Panc1 (cell line): ENCODE measurements around the gene SNRK. TPM values are rescaled to one million over a fixed set of nuclear protein-coding genes. Genes with fewer than 3 reads are reported as not detected.

ENCODE experiments used
- ATAC-seq: fragments of 200-7000 bp; cut with Tn5 transposase; 2 replicates; pipeline ENCODE4 v1.9.1; 2020; ENCODE audit warnings: mild to moderate bottlenecking, moderate library complexity
- BruUV-seq: library from RNA; stranded (reverse); fragments of 400-500 nt; replicated peaks from 2 replicates; lab custom pipeline; 2021; lab: Mats Ljungman, UMichigan
- CTCF ChIA-PET: fragments of 300-600 bp; sonication (Branson Sonifier 250); formaldehyde crosslinking; loops from one replicate; lab custom pipeline; 2022; ENCODE audit warnings: antibody characterized with exemption; lab: Charles Lee
- POLR2A ChIA-PET: fragments of 300-600 bp; sonication (Branson Sonifier 250); formaldehyde crosslinking; loops from one replicate; lab custom pipeline; 2022; ENCODE audit warnings: antibody characterized with exemption; lab: Charles Lee
- DNase-seq: peaks from one replicate; pipeline ENCODE4 v3.0.0-alpha.2; 2010; ENCODE audit warnings: low read depth, low spot score
- H3K27ac ChIP-seq: 2 replicates; pipeline ENCODE4 v1.5.1; 2011; ENCODE audit warnings: mild to moderate bottlenecking, low read length, inconsistent platforms
- H3K27me3 ChIP-seq: fragments of 200-500 bp; sonication (Bioruptor generic); 2 replicates; pipeline ENCODE4 v1.6.0; 2014; ENCODE audit warnings: low read length, inconsistent platforms; ENCODE audit not compliant: control insufficient read depth, insufficient read depth
- H3K36me3 ChIP-seq: fragments of 200-500 bp; sonication (Bioruptor generic); 2 replicates; pipeline ENCODE4 v1.5.1; 2014; ENCODE audit warnings: inconsistent platforms, mild to moderate bottlenecking, low read length, moderate library complexity; ENCODE audit not compliant: control insufficient read depth, insufficient read depth
- H3K4me1 ChIP-seq: 2 replicates; pipeline ENCODE4 v1.5.1; 2011; ENCODE audit warnings: inconsistent platforms, mild to moderate bottlenecking, low read length, moderate library complexity; ENCODE audit not compliant: control insufficient read depth, insufficient read depth
- H3K4me3 ChIP-seq, 2 experiments: 2 replicates each; pipeline ENCODE4 v1.5.1; 2011 to 2012; ENCODE audit warnings: low read depth in 2 of 2, low read length in 2 of 2, mild to moderate bottlenecking in 2 of 2, inconsistent platforms in 1 of 2, moderate library complexity in 1 of 2
- H3K9me3 ChIP-seq: fragments of 200-500 bp; sonication (Bioruptor generic); 2 replicates; pipeline ENCODE4 v1.5.1; 2014; ENCODE audit warnings: low read depth, mild to moderate bottlenecking, inconsistent platforms, low read length, moderate library complexity; ENCODE audit not compliant: control insufficient read depth, insufficient read depth
- POLR2AphosphoS5 ChIP-seq: IDR thresholded peaks from 2 replicates; pipeline ENCODE4 v1.6.1; 2012; ENCODE audit warnings: mild to moderate bottlenecking, low read depth, low read length, moderate library complexity
- REST ChIP-seq, 2 experiments: IDR thresholded peaks; 2 replicates each; pipeline ENCODE4 v1.6.1; 2011 to 2012; ENCODE audit warnings: low read depth in 2 of 2, control low read depth in 1 of 2, low read length in 1 of 2, mild to moderate bottlenecking in 1 of 2, moderate library complexity in 1 of 2; ENCODE audit not compliant: insufficient read depth in 1 of 2
- SIN3A ChIP-seq: IDR thresholded peaks from 2 replicates; pipeline ENCODE4 v1.6.1; 2012; ENCODE audit warnings: low read depth, mild to moderate bottlenecking, low read length, moderate library complexity, borderline replicate concordance; ENCODE audit not compliant: insufficient read depth
- TCF7L2 ChIP-seq: IDR thresholded peaks from 2 replicates; pipeline ENCODE4 v1.6.1; 2011; ENCODE audit warnings: mild to moderate bottlenecking, low read depth, low read length, inconsistent platforms
- in situ Hi-C: cut with HindIII; loops from 2 replicates; pipeline ENCODE4 v1.10.0; 2016; ENCODE audit warnings: low sequenced_read_pairs, low pct_unique_long_range_greater_than_20kb
- intact Hi-C: fragments of 100-400 bp; cut with micrococcal nuclease; formaldehyde crosslinking; loops from one replicate; pipeline ENCODE4 v1.10.0; 2022; ENCODE audit not compliant: unreplicated experiment
- total RNA-seq: library from RNA; stranded (reverse); gene quantifications from one replicate; pipeline ENCODE4 v1.2.1, GENCODE V29; 2021; ENCODE audit not compliant: unreplicated experiment
- TF ChIP-seq, protein P1 (sequence below): fragments of 450-650 bp; IDR thresholded peaks from 2 replicates; pipeline ENCODE4 v1.5.1; 2017; ENCODE audit warnings: mild to moderate bottlenecking

Gene SNRK
- total RNA-seq, 1 experiment from 2014 or later: 11.0 TPM

DNA sequence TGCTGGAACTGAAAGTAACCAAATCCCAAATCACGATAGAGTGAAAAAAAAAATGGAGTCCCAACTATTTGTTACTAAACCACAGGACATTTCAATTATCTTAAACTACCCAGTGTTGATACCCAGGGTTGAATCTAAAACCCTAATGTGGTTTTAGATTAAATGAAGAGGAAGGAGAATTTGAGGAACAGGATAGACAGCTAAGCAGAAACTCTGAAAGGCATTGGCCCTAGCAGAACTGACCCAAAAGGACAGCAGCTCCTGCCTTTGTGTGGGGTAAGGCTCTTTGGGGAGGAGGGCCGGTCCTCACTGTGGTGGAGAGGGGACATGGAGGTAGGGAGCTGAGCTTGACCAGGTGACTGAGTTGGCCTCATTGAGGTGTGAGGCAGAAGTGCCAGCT is 30.7 kb upstream of the SNRK start:
- BruUV-seq: no TSS peak
- POLR2A ChIA-PET: no interaction called here
- peaks cover 2% of the 10 kb centered on the region; the same call in 1 of the 2 replicates for H3K27me3 ChIP-seq
- CTCF ChIA-PET: no interaction called here
- H3K27ac ChIP-seq: no peak overlapping the region
- in situ Hi-C loops: no loop called here
- intact Hi-C loops: no loop called here
- no peak for DNase-seq
- H3K4me1 ChIP-seq: no peaks in the 10 kb centered on the region
- no peak overlapping the region for H3K4me3 ChIP-seq
- no peak for ATAC-seq
- H3K9me3 ChIP-seq: no peaks in the 10 kb centered on the region
- no peaks in the 10 kb centered on the region for H3K36me3 ChIP-seq
- no peak for TF ChIP-seq TCF7L2
- TF ChIP-seq, protein P1, sequence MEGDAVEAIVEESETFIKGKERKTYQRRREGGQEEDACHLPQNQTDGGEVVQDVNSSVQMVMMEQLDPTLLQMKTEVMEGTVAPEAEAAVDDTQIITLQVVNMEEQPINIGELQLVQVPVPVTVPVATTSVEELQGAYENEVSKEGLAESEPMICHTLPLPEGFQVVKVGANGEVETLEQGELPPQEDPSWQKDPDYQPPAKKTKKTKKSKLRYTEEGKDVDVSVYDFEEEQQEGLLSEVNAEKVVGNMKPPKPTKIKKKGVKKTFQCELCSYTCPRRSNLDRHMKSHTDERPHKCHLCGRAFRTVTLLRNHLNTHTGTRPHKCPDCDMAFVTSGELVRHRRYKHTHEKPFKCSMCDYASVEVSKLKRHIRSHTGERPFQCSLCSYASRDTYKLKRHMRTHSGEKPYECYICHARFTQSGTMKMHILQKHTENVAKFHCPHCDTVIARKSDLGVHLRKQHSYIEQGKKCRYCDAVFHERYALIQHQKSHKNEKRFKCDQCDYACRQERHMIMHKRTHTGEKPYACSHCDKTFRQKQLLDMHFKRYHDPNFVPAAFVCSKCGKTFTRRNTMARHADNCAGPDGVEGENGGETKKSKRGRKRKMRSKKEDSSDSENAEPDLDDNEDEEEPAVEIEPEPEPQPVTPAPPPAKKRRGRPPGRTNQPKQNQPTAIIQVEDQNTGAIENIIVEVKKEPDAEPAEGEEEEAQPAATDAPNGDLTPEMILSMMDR: no peak
- TF ChIP-seq SIN3A: no peak
- no peak for TF ChIP-seq POLR2AphosphoS5
- no peak for TF ChIP-seq REST (IDR thresholded peaks at IDR 0.05; ENCODE audit: insufficient read depth in 1 of 2, low read depth in 2 of 2, low read length in 1 of 2)

DNA sequence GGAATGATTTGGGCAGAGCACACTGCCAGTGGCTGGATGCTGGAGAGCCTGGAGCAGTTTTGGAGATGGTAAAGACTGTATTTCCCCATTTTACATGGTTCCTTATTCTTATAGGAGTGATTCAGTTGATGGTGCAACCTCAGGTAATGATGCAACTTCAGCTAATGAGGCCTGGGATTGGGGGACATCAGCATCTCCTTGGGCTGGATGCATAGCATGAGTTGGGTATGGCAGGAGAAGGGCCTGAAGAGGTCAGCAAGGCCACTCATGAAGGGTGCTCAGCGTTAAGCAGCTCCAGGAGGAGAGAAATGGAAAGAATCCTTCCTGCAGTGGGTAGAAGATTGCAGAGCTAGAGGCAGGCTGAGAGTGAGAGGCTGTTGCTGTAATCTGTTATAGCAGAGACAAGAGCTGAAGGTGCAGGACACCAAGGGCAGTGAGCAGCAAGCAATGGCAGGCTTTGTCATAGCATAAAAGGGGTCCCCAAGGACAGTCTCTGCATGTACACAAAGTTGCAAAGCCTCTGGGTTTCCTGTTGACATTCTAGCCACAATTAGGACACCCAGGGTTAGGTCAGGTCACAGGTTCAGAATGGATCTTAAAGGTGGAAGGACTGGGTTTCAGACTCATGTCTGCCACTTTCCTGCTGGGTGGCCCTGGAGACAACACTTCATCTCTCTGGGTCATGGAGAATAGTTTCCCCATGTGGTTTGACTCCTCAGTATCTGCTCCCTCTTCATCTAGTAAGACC is 29.5 kb upstream of the SNRK start:
- Histone ChIP-seq H3K27me3 (peaks cover 2% of the 10 kb centered on the region; the same call in 1 of the 2 replicates), H3K36me3 (no peaks in the 10 kb centered on the region), H3K4me3 (no peak overlapping the region), H3K4me1 (no peaks in the 10 kb centered on the region), H3K27ac (no peak overlapping the region), H3K9me3 (no peaks in the 10 kb centered on the region)
- ChIA-PET POLR2A (no interaction called here), CTCF (no interaction called here)
- in situ Hi-C loops: no loop called here
- no peak for ATAC-seq
- DNase-seq: no peak
- intact Hi-C loops: no loop called here
- TF ChIP-seq POLR2AphosphoS5: no peak
- TF ChIP-seq TCF7L2: no peak
- no peak for TF ChIP-seq SIN3A
- no peak for TF ChIP-seq REST (IDR thresholded peaks at IDR 0.05; ENCODE audit: insufficient read depth in 1 of 2, low read depth in 2 of 2, low read length in 1 of 2)
- TF ChIP-seq, protein P1: no peak
- no TSS peak for BruUV-seq
